DND-41 (cell line): ENCODE results near the gene ARHGAP45.

Experiments used
- ATAC-seq: fragments of 200-7000 bp; cut with Tn5 transposase; 3 replicates; pipeline ENCODE4 v1.9.1; 2021; ENCODE audit warnings: low read depth; ENCODE audit not compliant: insufficient read depth
- DNase-seq: peaks from one replicate; pipeline ENCODE4 v3.0.0-alpha.2; 2020
- H2AFZ ChIP-seq: 2 replicates; pipeline ENCODE4 v1.6.0; 2012; ENCODE audit warnings: low read depth, low read length
- H3K27ac ChIP-seq: 2 replicates; pipeline ENCODE4 v1.5.1; 2012; ENCODE audit warnings: low read length, inconsistent platforms
- H3K27me3 ChIP-seq: fragments of 200-600 bp; sonication (generic); 2 replicates; pipeline ENCODE4 v1.6.0; 2012; ENCODE audit warnings: low read length, mild to moderate bottlenecking, inconsistent platforms; ENCODE audit not compliant: insufficient read depth, poor library complexity
- H3K36me3 ChIP-seq: 2 replicates; pipeline ENCODE4 v1.5.1; 2012; ENCODE audit warnings: low read length, inconsistent platforms; ENCODE audit not compliant: insufficient read depth
- H3K4me1 ChIP-seq: 2 replicates; pipeline ENCODE4 v1.5.1; 2012; ENCODE audit warnings: mild to moderate bottlenecking, low read length; ENCODE audit not compliant: insufficient read depth
- H3K4me2 ChIP-seq: 2 replicates; pipeline ENCODE4 v1.6.0; 2012; ENCODE audit warnings: mild to moderate bottlenecking, moderate library complexity, low read length, inconsistent platforms; ENCODE audit not compliant: insufficient read depth
- H3K4me3 ChIP-seq, 2 experiments: fragments of 200-600 bp in 1 of 2; shearing (Covaris generic) in 1 of 2; 2 replicates each; pipeline ENCODE4 v1.5.1; 2012 to 2016; ENCODE audit warnings: inconsistent platforms in 2 of 2, low read length in 2 of 2, mild to moderate bottlenecking in 2 of 2, low read depth in 1 of 2, moderate library complexity in 1 of 2
- H3K79me2 ChIP-seq: 2 replicates; pipeline ENCODE4 v1.6.0; 2012; ENCODE audit warnings: low read length, inconsistent platforms; ENCODE audit not compliant: insufficient read depth
- H3K9ac ChIP-seq: 2 replicates; pipeline ENCODE4 v1.6.0; 2012; ENCODE audit warnings: low read depth, mild to moderate bottlenecking, inconsistent platforms, low read length, moderate library complexity
- H3K9me3 ChIP-seq: 2 replicates; pipeline ENCODE4 v1.5.1; 2012; ENCODE audit warnings: low read length, moderate library complexity, mild to moderate bottlenecking, inconsistent platforms; ENCODE audit not compliant: insufficient read depth, severe bottlenecking
- H4K20me1 ChIP-seq: 2 replicates; pipeline ENCODE4 v1.6.0; 2012; ENCODE audit warnings: low read length; ENCODE audit not compliant: insufficient read depth
- EZH2 ChIP-seq: IDR thresholded peaks from 3 replicates; pipeline ENCODE4 v1.6.1; 2012; ENCODE audit warnings: borderline replicate concordance, low read depth, mild to moderate bottlenecking, moderate library complexity, low read length, inconsistent platforms; ENCODE audit not compliant: severe bottlenecking
- TF ChIP-seq, protein P1 (sequence below): IDR thresholded peaks from 2 replicates; pipeline ENCODE4 v1.5.1; 2012; ENCODE audit warnings: borderline replicate concordance, low read length, moderate library complexity, mild to moderate bottlenecking; ENCODE audit not compliant: poor library complexity, severe bottlenecking; ENCODE audit errors: extremely low read depth

Gene ARHGAP45

DNA sequence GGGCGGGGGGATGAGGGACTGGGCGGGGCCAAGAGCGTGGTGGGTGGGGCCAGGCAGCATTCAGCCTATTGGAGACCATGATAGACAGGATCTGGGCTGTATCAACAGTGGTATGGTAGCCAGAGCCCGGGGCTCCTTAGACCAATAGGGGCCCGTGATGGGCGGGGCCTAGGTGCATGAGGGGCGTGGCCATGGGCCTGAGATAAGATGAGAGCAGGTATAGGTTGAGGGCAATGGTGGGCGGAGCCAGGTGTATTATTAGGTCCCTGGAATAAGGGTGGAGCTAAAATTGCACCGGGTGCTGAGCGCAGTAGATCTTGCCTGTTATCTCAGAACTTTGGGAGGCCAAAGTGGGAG, 21.7 kb upstream of the ARHGAP45 start:
- H3K9me3 ChIP-seq: no peaks in the 10 kb centered on the region
- no peak overlapping the region for H3K4me3 ChIP-seq
- H3K27me3 ChIP-seq: no peaks in the 10 kb centered on the region
- DNase-seq (peak; percentile 61), ATAC-seq (peak; percentile 35)
- no peak overlapping the region for H3K4me2 ChIP-seq
- peaks cover 20% of the 10 kb centered on the region for H3K36me3 ChIP-seq
- H3K4me1 ChIP-seq: peaks cover 20% of the 10 kb centered on the region
- no peaks in the 10 kb centered on the region for H3K79me2 ChIP-seq
- peaks cover 8% of the 10 kb centered on the region; the same call in 1 of the 2 replicates for H4K20me1 ChIP-seq
- H2AFZ ChIP-seq: no peak overlapping the region
- TF ChIP-seq, protein P1, sequence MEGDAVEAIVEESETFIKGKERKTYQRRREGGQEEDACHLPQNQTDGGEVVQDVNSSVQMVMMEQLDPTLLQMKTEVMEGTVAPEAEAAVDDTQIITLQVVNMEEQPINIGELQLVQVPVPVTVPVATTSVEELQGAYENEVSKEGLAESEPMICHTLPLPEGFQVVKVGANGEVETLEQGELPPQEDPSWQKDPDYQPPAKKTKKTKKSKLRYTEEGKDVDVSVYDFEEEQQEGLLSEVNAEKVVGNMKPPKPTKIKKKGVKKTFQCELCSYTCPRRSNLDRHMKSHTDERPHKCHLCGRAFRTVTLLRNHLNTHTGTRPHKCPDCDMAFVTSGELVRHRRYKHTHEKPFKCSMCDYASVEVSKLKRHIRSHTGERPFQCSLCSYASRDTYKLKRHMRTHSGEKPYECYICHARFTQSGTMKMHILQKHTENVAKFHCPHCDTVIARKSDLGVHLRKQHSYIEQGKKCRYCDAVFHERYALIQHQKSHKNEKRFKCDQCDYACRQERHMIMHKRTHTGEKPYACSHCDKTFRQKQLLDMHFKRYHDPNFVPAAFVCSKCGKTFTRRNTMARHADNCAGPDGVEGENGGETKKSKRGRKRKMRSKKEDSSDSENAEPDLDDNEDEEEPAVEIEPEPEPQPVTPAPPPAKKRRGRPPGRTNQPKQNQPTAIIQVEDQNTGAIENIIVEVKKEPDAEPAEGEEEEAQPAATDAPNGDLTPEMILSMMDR: no peak
- H3K27ac ChIP-seq: no peak overlapping the region
- H3K9ac ChIP-seq: no peak overlapping the region

DNA sequence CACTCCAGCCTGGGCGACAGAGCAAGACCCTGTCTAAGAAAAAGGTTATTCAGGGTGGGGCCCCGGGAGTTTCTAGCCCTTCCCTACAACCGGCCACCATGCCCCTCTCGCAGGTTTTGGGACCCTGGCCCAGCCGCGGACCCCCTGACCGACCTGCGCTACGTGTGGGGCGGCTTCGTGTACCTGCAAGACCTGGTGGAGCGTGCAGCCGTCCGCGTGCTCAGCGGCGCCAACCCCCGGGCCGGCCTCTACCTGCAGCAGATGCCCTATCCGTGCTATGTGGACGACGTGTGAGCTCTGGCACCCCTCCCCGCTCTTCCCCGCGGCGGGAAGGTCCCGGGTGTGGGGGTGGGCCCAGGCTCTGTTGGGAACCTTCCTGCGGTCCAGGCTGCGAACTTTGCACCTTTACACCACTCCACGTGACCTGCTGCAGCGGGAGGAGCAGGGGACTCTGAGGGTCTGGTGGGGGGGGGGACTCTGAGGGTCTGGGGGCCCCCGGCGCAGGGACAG, 20.8 kb upstream of the ARHGAP45 start:
- ATAC-seq (no peak), DNase-seq (no peak)
- Histone ChIP-seq H4K20me1 (peaks cover 8% of the 10 kb centered on the region; the same call in 1 of the 2 replicates), H3K79me2 (no peaks in the 10 kb centered on the region), H3K9ac (no peak overlapping the region), H3K9me3 (no peaks in the 10 kb centered on the region), H2AFZ (no peak overlapping the region), H3K4me3 (no peak overlapping the region), H3K27ac (no peak overlapping the region), H3K27me3 (no peaks in the 10 kb centered on the region), H3K4me1 (peaks cover 10% of the 10 kb centered on the region), H3K36me3 (peaks cover 20% of the 10 kb centered on the region), H3K4me2 (no peak overlapping the region)
- TF ChIP-seq EZH2: no peak
- TF ChIP-seq, protein P1: no peak

DNA sequence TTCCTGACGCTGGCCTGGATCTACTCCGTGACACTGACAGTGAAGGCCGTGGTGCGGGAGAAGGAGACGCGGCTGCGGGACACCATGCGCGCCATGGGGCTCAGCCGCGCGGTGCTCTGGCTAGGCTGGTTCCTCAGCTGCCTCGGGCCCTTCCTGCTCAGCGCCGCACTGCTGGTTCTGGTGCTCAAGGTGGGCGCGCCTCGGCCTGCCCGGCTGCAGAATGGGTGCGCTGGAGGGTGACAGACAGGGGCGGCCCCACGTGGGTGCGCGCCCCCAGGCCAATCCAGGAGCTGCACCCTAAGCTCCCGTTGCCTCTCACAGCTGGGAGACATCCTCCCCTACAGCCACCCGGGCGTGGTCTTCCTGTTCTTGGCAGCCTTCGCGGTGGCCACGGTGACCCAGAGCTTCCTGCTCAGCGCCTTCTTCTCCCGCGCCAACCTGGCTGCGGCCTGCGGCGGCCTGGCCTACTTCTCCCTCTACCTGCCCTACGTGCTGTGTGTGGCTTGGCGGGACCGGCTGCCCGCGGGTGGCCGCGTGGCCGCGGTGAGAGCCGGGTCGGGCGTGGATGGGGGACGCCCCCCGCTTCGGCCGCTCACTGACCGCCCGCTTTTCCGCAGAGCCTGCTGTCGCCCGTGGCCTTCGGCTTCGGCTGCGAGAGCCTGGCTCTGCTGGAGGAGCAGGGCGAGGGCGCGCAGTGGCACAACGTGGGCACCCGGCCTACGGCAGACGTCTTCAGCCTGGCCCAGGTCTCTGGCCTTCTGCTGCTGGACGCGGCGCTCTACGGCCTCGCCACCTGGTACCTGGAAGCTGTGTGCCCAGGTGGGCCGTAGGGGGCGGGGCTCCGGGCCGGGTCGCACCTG, 19.9 kb upstream of the ARHGAP45 start:
- Histone ChIP-seq H3K4me3 (no peak overlapping the region), H3K4me1 (0 out of 2 replicates have a peak, but pooled peaks cover 2% of the 10 kb centered on the region), H4K20me1 (peaks cover 6% of the 10 kb centered on the region; the same call in 1 of the 2 replicates), H3K27me3 (no peaks in the 10 kb centered on the region), H3K9me3 (no peaks in the 10 kb centered on the region), H2AFZ (no peak overlapping the region), H3K27ac (no peak overlapping the region), H3K9ac (no peak overlapping the region), H3K36me3 (peaks cover 18% of the 10 kb centered on the region), H3K79me2 (no peaks in the 10 kb centered on the region), H3K4me2 (no peak overlapping the region)
- no peak for TF ChIP-seq EZH2
- TF ChIP-seq, protein P1: no peak
- DNase-seq: no peak
- no peak for ATAC-seq
